ENCODE measurements around the gene PRND. TPM values are rescaled to one million over a fixed set of nuclear protein-coding genes. Genes with fewer than 3 reads are reported as not detected.

Gene PRND
- total RNA-seq, 1 experiment from 2014 or later, result not detected

- DNase-seq, result no peak
- Histone ChIP-seq H3K4me3 (peak overlapping the region; percentile 97; the same call in 1 of the 2 replicates), H4K20me1 (ENCODE audit: insufficient read depth) (peaks cover 35% of the 10 kb centered on the region), H3K9me2 (ENCODE audit: insufficient read depth) (no peaks in the 10 kb centered on the region), H3K36me3 (ENCODE audit: low read depth) (peaks cover 33% of the 10 kb centered on the region), H3K4me2 (peak overlapping the region; percentile 70), H2AFZ (peak overlapping the region; percentile 56), H3K27ac (peak overlapping the region; percentile 97), H3F3A (ENCODE audit: insufficient read depth, low read depth) (peaks cover 21% of the 10 kb centered on the region), H3K27me3 (ENCODE audit: insufficient read depth, low read depth) (no peaks in the 10 kb centered on the region), H3K79me2 (ENCODE audit: low read depth) (peaks cover 38% of the 10 kb centered on the region), H3K4me1 (replicated peaks; ENCODE audit: insufficient read depth) (peaks cover 55% of the 10 kb centered on the region), H3K9me3 (ENCODE audit: insufficient read depth, low read depth) (no peaks in the 10 kb centered on the region)
- no TSS peak for BruUV-seq (replicated peaks)
- CTCF ChIA-PET, result no interaction called here
- intact Hi-C loops (cut with micrococcal nuclease; ENCODE audit: unreplicated experiment), result no loop called here
- POLR2A ChIA-PET (ENCODE audit: unreplicated experiment), result interaction anchor here (0.5 kb wide), 1 partner anchor 11 kb away, joined by 3 read pairs; no protein-coding TSS in a partner anchor
- TF ChIP-seq EZH2 (IDR thresholded peaks at IDR 0.05; ENCODE audit: low read depth) (no peak), CTCF (conservative IDR thresholded peaks at IDR 0.05) (no peak)
Measured at GRCh38 chr20:4685923-4686221, 35.8 kb upstream of the PRND start.

GRCh38 chr20:4688305-4688704, 33.4 kb upstream of the PRND start:
- Histone ChIP-seq H3K4me3 (peak overlapping the region; percentile 97; the same call in 1 of the 2 replicates), H4K20me1 (ENCODE audit: insufficient read depth) (peaks cover 58% of the 10 kb centered on the region), H3F3A (ENCODE audit: insufficient read depth, low read depth) (peaks cover 27% of the 10 kb centered on the region), H3K9me2 (ENCODE audit: insufficient read depth) (no peaks in the 10 kb centered on the region), H3K4me1 (replicated peaks; ENCODE audit: insufficient read depth) (peaks cover 65% of the 10 kb centered on the region), H3K27ac (peak overlapping the region; percentile 97), H3K36me3 (ENCODE audit: low read depth) (peaks cover 57% of the 10 kb centered on the region), H3K79me2 (ENCODE audit: low read depth) (peaks cover 62% of the 10 kb centered on the region), H3K27me3 (ENCODE audit: insufficient read depth, low read depth) (no peaks in the 10 kb centered on the region), H3K9me3 (ENCODE audit: insufficient read depth, low read depth) (no peaks in the 10 kb centered on the region), H3K4me2 (peak overlapping the region; percentile 95), H2AFZ (no peak overlapping the region)
- intact Hi-C loops (cut with micrococcal nuclease; ENCODE audit: unreplicated experiment), result no loop called here
- BruUV-seq (replicated peaks), result TSS peak; percentile 40
- CTCF ChIA-PET, result no interaction called here
- POLR2A ChIA-PET (ENCODE audit: unreplicated experiment), result no interaction called here
- no peak for DNase-seq
- TF ChIP-seq EZH2 (IDR thresholded peaks at IDR 0.05; ENCODE audit: low read depth) (no peak), CTCF (conservative IDR thresholded peaks at IDR 0.05) (no peak)

GRCh38 chr20:4689220-4689619, 32.5 kb upstream of the PRND start:
- TF ChIP-seq CTCF (conservative IDR thresholded peaks at IDR 0.05), result no peak
- no peak for TF ChIP-seq EZH2 (IDR thresholded peaks at IDR 0.05; ENCODE audit: low read depth)
- DNase-seq, result no peak
- Histone ChIP-seq H3K36me3 (ENCODE audit: low read depth) (peaks cover 65% of the 10 kb centered on the region), H3K27ac (no peak overlapping the region), H3K9me3 (ENCODE audit: insufficient read depth, low read depth) (no peaks in the 10 kb centered on the region), H3K4me1 (replicated peaks; ENCODE audit: insufficient read depth) (peaks cover 62% of the 10 kb centered on the region), H3F3A (ENCODE audit: insufficient read depth, low read depth) (peaks cover 30% of the 10 kb centered on the region), H3K27me3 (ENCODE audit: insufficient read depth, low read depth) (no peaks in the 10 kb centered on the region), H2AFZ (no peak overlapping the region), H3K9me2 (ENCODE audit: insufficient read depth) (no peaks in the 10 kb centered on the region), H3K4me3 (peak overlapping the region; percentile 97), H4K20me1 (ENCODE audit: insufficient read depth) (peaks cover 68% of the 10 kb centered on the region), H3K4me2 (peak overlapping the region; percentile 95), H3K79me2 (ENCODE audit: low read depth) (peaks cover 71% of the 10 kb centered on the region)
- BruUV-seq (replicated peaks), result no TSS peak
- ChIA-PET CTCF (interaction anchor here (0.6 kb wide), 1 partner anchor 21 kb away, joined by 17 read pairs; no protein-coding TSS in a partner anchor), POLR2A (ENCODE audit: unreplicated experiment) (interaction anchor here (0.6 to 0.7 kb wide), 2 partner anchors 14 to 210 kb away, joined by 3 to 4 read pairs; no protein-coding TSS in a partner anchor)
- intact Hi-C loops (cut with micrococcal nuclease; ENCODE audit: unreplicated experiment), result no loop called here

Measured in PC-9 (cell line).